Astrocyte (in vitro differentiated cells and primary cell): ENCODE results near the gene APOBEC4. TPM values are rescaled to one million over a fixed set of nuclear protein-coding genes. Genes with fewer than 3 reads are reported as not detected.

Experiments
- DNase-seq: peaks from one replicate; pipeline ENCODE4 v3.0.0-alpha.2; 2010; ENCODE audit warnings: low read depth
- FAIRE-seq: peaks from 2 replicates; lab custom pipeline; 2011; peaks lifted over from hg19 to GRCh38; lab: Jason Lieb, UNC
- H2AFZ ChIP-seq: 2 replicates; pipeline ENCODE4 v1.6.0; 2012; ENCODE audit warnings: low read depth, low read length, inconsistent platforms
- H3K27ac ChIP-seq: 2 replicates; pipeline ENCODE4 v1.5.1; 2011; ENCODE audit warnings: low read depth, low read length, inconsistent platforms
- H3K27me3 ChIP-seq: 2 replicates; pipeline ENCODE4 v1.6.0; 2011; ENCODE audit warnings: low read length, inconsistent platforms; ENCODE audit not compliant: insufficient read depth
- H3K36me3 ChIP-seq: 2 replicates; pipeline ENCODE4 v1.5.1; 2011; ENCODE audit warnings: low read length, inconsistent platforms; ENCODE audit not compliant: insufficient read depth
- H3K4me1 ChIP-seq: 2 replicates; pipeline ENCODE4 v1.5.1; 2011; ENCODE audit warnings: low read length, inconsistent platforms; ENCODE audit not compliant: insufficient read depth
- H3K4me2 ChIP-seq: 2 replicates; pipeline ENCODE4 v1.6.0; 2012; ENCODE audit warnings: low read length, inconsistent platforms
- H3K4me3 ChIP-seq: 2 replicates; pipeline ENCODE4 v1.5.1; 2011; ENCODE audit warnings: low read depth, mild to moderate bottlenecking, low read length, inconsistent platforms; ENCODE audit not compliant: insufficient read depth
- H3K79me2 ChIP-seq: 2 replicates; pipeline ENCODE4 v1.6.0; 2012; ENCODE audit warnings: mild to moderate bottlenecking, low read length, inconsistent platforms; ENCODE audit not compliant: insufficient read depth
- H3K9ac ChIP-seq: 2 replicates; pipeline ENCODE4 v1.6.0; 2012; ENCODE audit warnings: mild to moderate bottlenecking, low read length, inconsistent platforms
- H3K9me3 ChIP-seq: 2 replicates; pipeline ENCODE4 v1.5.1; 2012; ENCODE audit warnings: low read depth, mild to moderate bottlenecking, low read length, inconsistent platforms; ENCODE audit not compliant: insufficient read depth
- H4K20me1 ChIP-seq: 2 replicates; pipeline ENCODE4 v1.6.0; 2012; ENCODE audit warnings: low read length, inconsistent platforms; ENCODE audit not compliant: insufficient read depth
- H3K27ac Mint-ChIP-seq: one replicate; pipeline ENCODE4 v1.8.0; 2021; ENCODE audit warnings: mild to moderate bottlenecking, mixed read lengths; ENCODE audit not compliant: unreplicated experiment
- H3K27me3 Mint-ChIP-seq: one replicate; pipeline ENCODE4 v1.8.0; 2021; ENCODE audit warnings: low read depth, mixed read lengths; ENCODE audit not compliant: unreplicated experiment
- H3K36me3 Mint-ChIP-seq: one replicate; pipeline ENCODE4 v1.8.0; 2021; ENCODE audit warnings: low read depth, mixed read lengths; ENCODE audit not compliant: unreplicated experiment
- H3K4me1 Mint-ChIP-seq: one replicate; pipeline ENCODE4 v1.8.0; 2021; ENCODE audit warnings: low read depth, mixed read lengths; ENCODE audit not compliant: unreplicated experiment
- H3K4me3 Mint-ChIP-seq: one replicate; pipeline ENCODE4 v1.8.0; 2021; ENCODE audit warnings: mild to moderate bottlenecking, moderate library complexity, mixed read lengths; ENCODE audit not compliant: unreplicated experiment
- H3K9me3 Mint-ChIP-seq: one replicate; pipeline ENCODE4 v1.8.0; 2021; ENCODE audit warnings: mild to moderate bottlenecking, mixed read lengths; ENCODE audit not compliant: unreplicated experiment
- CTCF ChIP-seq: IDR thresholded peaks from 2 replicates; pipeline ENCODE4 v1.5.1; 2011; ENCODE audit warnings: low read depth, mild to moderate bottlenecking, inconsistent platforms, low read length, moderate library complexity; ENCODE audit not compliant: insufficient read depth
- EZH2 ChIP-seq: IDR thresholded peaks from 2 replicates; pipeline ENCODE4 v1.6.1; 2012; ENCODE audit warnings: mild to moderate bottlenecking, low read length, inconsistent platforms; ENCODE audit not compliant: insufficient read depth
- total RNA-seq: library from RNA; stranded (reverse); gene quantifications from 2 replicates; pipeline ENCODE4 v1.2.1, GENCODE V29; 2021

The APOBEC4 gene
- total RNA-seq, 1 donor from 2014 or later, result not detected

DNA sequence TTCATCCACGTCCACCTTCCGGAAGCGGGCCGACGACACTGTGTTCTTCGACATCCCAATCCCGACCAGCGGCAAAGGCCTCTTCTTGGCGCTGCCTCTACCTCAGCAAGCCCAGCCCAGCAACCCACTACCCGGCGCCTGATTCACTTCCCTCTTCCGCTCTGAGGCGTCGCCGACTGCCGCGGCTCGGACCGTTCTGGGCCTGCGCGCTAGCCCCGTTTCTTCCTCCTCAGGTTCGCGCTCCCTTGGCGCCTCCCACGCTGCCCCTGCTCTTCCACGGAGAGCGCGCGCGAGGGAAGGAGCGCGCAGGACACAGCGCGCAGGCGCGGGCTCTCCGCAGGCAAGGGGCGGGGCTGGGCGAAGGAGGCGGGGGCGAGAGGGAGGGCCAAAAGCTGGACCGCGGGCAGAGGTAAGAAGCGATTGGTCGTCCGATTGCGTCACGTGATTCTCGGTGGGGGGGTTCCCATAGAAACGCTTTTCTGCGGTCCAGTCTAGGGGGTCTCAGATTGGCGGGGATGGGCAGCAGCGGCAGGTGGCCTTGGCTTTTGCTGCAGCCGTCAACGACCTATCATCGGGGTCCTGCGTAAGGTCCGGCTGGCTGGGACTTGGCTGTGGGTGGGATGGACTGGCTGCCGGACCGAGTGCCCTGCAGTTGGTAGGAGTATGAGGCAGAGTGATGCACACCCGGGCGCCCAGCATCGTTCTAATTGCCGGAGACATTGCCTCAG is 17.3 kb downstream of the APOBEC4 start, which contains the start of gene ARPC5:
TSS of gene ARPC5 (minus strand) at position 178 of the 728 bp plus-strand sequence. CDS start at position 54, 124 bp downstream.
- Histone ChIP-seq H3K4me2 (peak within 1 kb of the TSS; percentile 97), H3K4me1 (peaks cover 20% of the 10 kb centered on the region), H3K27ac (peak within 1 kb of the TSS; percentile 90), H3K4me3 (peak within 1 kb of the TSS; percentile 90), H3K9ac (peak within 1 kb of the TSS; percentile 94), H3K9me3 (no peaks in the 10 kb centered on the region), H4K20me1 (peaks cover 16% of the 10 kb centered on the region), H3K36me3 (peaks cover 11% of the 10 kb centered on the region), H2AFZ (peak within 1 kb of the TSS; percentile 94), H3K79me2 (peaks cover 65% of the 10 kb centered on the region), H3K27me3 (no peaks in the 10 kb centered on the region)
- Mint-ChIP-seq H3K27me3 (no peaks in the 10 kb centered on the region), H3K36me3 (no peaks in the 10 kb centered on the region), H3K9me3 (no peaks in the 10 kb centered on the region), H3K4me1 (peaks cover 2% of the 10 kb centered on the region), H3K27ac (peak within 1 kb of the TSS; percentile 98), H3K4me3 (peak within 1 kb of the TSS; percentile 99)
- TF ChIP-seq EZH2, result no peak
- TF ChIP-seq CTCF, result no peak
- DNase-seq, result peak; percentile 94
- no peak for FAIRE-seq

GRCh38 chr1:183635099-183635605 is 18.0 kb downstream of the APOBEC4 start:
- FAIRE-seq, result no peak
- Histone ChIP-seq H3K79me2 (peaks cover 71% of the 10 kb centered on the region), H3K9me3 (no peaks in the 10 kb centered on the region), H3K4me3 (peak overlapping the region; percentile 90), H3K4me2 (peak overlapping the region; percentile 85), H2AFZ (peak overlapping the region; percentile 73), H3K9ac (peak overlapping the region; percentile 94), H3K36me3 (peaks cover 17% of the 10 kb centered on the region), H3K27ac (peak overlapping the region; percentile 90), H4K20me1 (peaks cover 21% of the 10 kb centered on the region), H3K27me3 (no peaks in the 10 kb centered on the region), H3K4me1 (peaks cover 22% of the 10 kb centered on the region)
- DNase-seq, result no peak
- no peak for TF ChIP-seq CTCF
- no peak for TF ChIP-seq EZH2
- peak overlapping the region; percentile 98 for H3K27ac Mint-ChIP-seq
- no peaks in the 10 kb centered on the region for H3K9me3 Mint-ChIP-seq
- H3K4me1 Mint-ChIP-seq, result peaks cover 8% of the 10 kb centered on the region
- H3K4me3 Mint-ChIP-seq, result peak overlapping the region; percentile 99
- peaks cover 3% of the 10 kb centered on the region for H3K36me3 Mint-ChIP-seq
- no peaks in the 10 kb centered on the region for H3K27me3 Mint-ChIP-seq
